HepG2 (cell line): ENCODE measurements around the gene LRRC8E.
"Not testable (repeated sequence)": the region's sequence is repeated elsewhere in the genome, so short reads cannot be mapped to it uniquely, and the experiment has no call there.

Experiments used
- MZF1 ChIP-seq: sonication (generic); formaldehyde crosslinking; IDR thresholded peaks from 2 replicates; pipeline ENCODE4 v1.8.1; 2023; ENCODE audit warnings: mild to moderate bottlenecking, missing genetic modification reagents, borderline replicate concordance
- NFRKB ChIP-seq: fragments of 450-650 bp; IDR thresholded peaks from 2 replicates; pipeline ENCODE4 v1.6.1; 2017
- POLR2A ChIP-seq, 2 experiments: IDR thresholded peaks; 2 replicates each; pipeline ENCODE4 v1.6.1; 2011; ENCODE audit warnings: low read depth in 2 of 2, low read length in 2 of 2, mild to moderate bottlenecking in 1 of 2, moderate library complexity in 1 of 2; ENCODE audit not compliant: insufficient read depth in 1 of 2
- SIN3B ChIP-seq: fragments of 150-350 bp; IDR thresholded peaks from 2 replicates; pipeline ENCODE4 v1.6.1; 2014; ENCODE audit warnings: low read length
- SYNCRIP ChIP-seq: fragments of 200-400 bp; formaldehyde crosslinking; IDR thresholded peaks from 2 replicates; pipeline ENCODE4 v1.6.1; 2018; ENCODE audit warnings: mild to moderate bottlenecking, low read depth, low read length; ENCODE audit not compliant: insufficient read depth
- ZSCAN30 ChIP-seq: sonication (generic); formaldehyde crosslinking; IDR thresholded peaks from 2 replicates; pipeline ENCODE4 v1.5.0; 2020; ENCODE audit warnings: mild to moderate bottlenecking, missing genetic modification reagents

DNA sequence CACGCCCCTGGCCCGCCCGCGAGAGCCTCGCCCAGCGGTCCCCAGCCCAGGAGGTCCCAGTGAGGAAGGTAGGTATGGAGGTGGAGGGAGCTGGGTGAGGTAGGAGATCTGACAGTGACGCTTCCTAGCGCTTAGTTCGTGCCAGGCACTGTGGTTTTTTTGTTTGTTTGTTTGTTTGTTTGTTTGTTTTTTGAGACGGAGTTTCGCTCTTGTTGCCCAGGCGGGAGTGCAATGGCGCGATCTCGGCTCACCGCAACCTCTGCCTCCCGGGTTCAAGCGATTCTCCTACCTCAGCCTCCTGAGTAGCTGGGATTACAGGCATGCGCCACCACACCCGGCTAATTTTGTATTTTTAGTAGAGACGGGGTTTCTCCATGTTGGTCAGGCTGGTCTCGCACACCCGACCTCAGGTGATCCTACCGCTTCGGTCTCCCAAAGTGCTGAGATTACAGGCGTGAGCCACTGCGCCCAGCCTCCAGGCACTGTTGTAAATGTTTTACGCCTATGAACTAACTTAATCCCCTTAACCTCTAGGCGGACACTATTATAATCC lies 29.8 kb downstream of the LRRC8E start:
- TF ChIP-seq SIN3B; POLR2A (IDR thresholded peaks at IDR 0.05; ENCODE audit: insufficient read depth in 1 of 2, low read depth in 2 of 2, low read length in 2 of 2); NFRKB; SYNCRIP; ZSCAN30 (CRISPR knock-in tag); MZF1: not testable (repeated sequence)
